Neuronal stem cell (in vitro differentiated cells): ENCODE measurements around the gene SLC15A4.

ENCODE experiments used
- DNase-seq: peaks from one replicate; pipeline ENCODE4 v3.0.0-alpha.2; 2013; ENCODE audit warnings: low spot score
- H2AFZ ChIP-seq: one replicate; pipeline ENCODE4 v1.6.1; 2013; ENCODE audit warnings: mild to moderate bottlenecking, low read length, inconsistent platforms
- H2AK5ac ChIP-seq: 2 replicates; pipeline ENCODE4 v1.6.1; 2013; ENCODE audit warnings: low read depth, mild to moderate bottlenecking, inconsistent platforms, low read length, moderate library complexity, mixed read lengths
- H2BK120ac ChIP-seq: 2 replicates; pipeline ENCODE4 v1.6.1; 2013; ENCODE audit warnings: low read depth, mild to moderate bottlenecking, inconsistent platforms, low read length, moderate library complexity, mixed read lengths
- H2BK12ac ChIP-seq: one replicate; pipeline ENCODE4 v1.6.1; 2013; ENCODE audit warnings: low read length, inconsistent platforms
- H2BK15ac ChIP-seq: 2 replicates; pipeline ENCODE4 v1.6.1; 2013; ENCODE audit warnings: mild to moderate bottlenecking, low read length, inconsistent platforms, mixed read lengths
- H2BK5ac ChIP-seq: one replicate; pipeline ENCODE4 v1.6.1; 2013; ENCODE audit warnings: inconsistent platforms, mild to moderate bottlenecking, low read length, moderate library complexity
- H3K14ac ChIP-seq: one replicate; pipeline ENCODE4 v1.6.1; 2013; ENCODE audit warnings: low read length, inconsistent platforms
- H3K18ac ChIP-seq: 2 replicates; pipeline ENCODE4 v1.6.1; 2013; ENCODE audit warnings: low read length, inconsistent platforms
- H3K23ac ChIP-seq: 2 replicates; pipeline ENCODE4 v1.6.1; 2013; ENCODE audit warnings: low read depth, mild to moderate bottlenecking, mixed read lengths, low read length, inconsistent platforms; ENCODE audit not compliant: poor library complexity
- H3K27ac ChIP-seq: replicated peaks from 3 replicates; pipeline ENCODE4 v1.5.1; 2013; ENCODE audit warnings: low read length, inconsistent platforms
- H3K27me3 ChIP-seq, 3 experiments: 2 replicates each; pipeline ENCODE4 v1.6.1; 2013; ENCODE audit warnings: low read length in 3 of 3, mild to moderate bottlenecking in 2 of 3, inconsistent platforms in 1 of 3, low read depth in 1 of 3, mixed read lengths in 1 of 3, moderate library complexity in 1 of 3; ENCODE audit not compliant: control insufficient read depth in 3 of 3, insufficient read depth in 3 of 3
- H3K36me3 ChIP-seq, 2 donors: replicated peaks in 1 of 2; 2 replicates each; pipeline ENCODE4 v1.6.1; 2013; ENCODE audit warnings: low read length in 2 of 2; ENCODE audit not compliant: control insufficient read depth in 2 of 2, insufficient read depth in 2 of 2
- H3K4ac ChIP-seq: 2 replicates; pipeline ENCODE4 v1.6.1; 2013; ENCODE audit warnings: inconsistent platforms, mild to moderate bottlenecking, low read length, moderate library complexity
- H3K4me1 ChIP-seq, 2 donors: 1 replicate in 1 of 2; 2 replicates in 1 of 2; pipeline ENCODE4 v1.6.1; 2013; ENCODE audit warnings: low read length in 2 of 2, low read depth in 1 of 2; ENCODE audit not compliant: control insufficient read depth in 2 of 2, insufficient read depth in 1 of 2
- H3K4me2 ChIP-seq: one replicate; pipeline ENCODE4 v1.6.1; 2013; ENCODE audit warnings: mild to moderate bottlenecking, low read length, inconsistent platforms; ENCODE audit not compliant: insufficient read depth, poor library complexity, severe bottlenecking
- H3K4me3 ChIP-seq, 2 donors: 2 replicates each; pipeline ENCODE4 v1.5.1; 2013; ENCODE audit warnings: low read length in 2 of 2, mild to moderate bottlenecking in 2 of 2, inconsistent platforms in 1 of 2, moderate library complexity in 1 of 2
- H3K79me1 ChIP-seq: one replicate; pipeline ENCODE4 v1.6.1; 2013; ENCODE audit warnings: low read depth, mild to moderate bottlenecking, inconsistent platforms, low read length, moderate library complexity
- H3K9ac ChIP-seq: one replicate; pipeline ENCODE4 v1.6.1; 2013; ENCODE audit warnings: mild to moderate bottlenecking, low read depth, low read length, inconsistent platforms; ENCODE audit not compliant: poor library complexity
- H3K9me3 ChIP-seq, 2 donors: replicated peaks in 1 of 2; 2 replicates each; pipeline versions ENCODE3 to v1.6.1; 2013; ENCODE audit warnings: low read length in 2 of 2, mild to moderate bottlenecking in 2 of 2, inconsistent platforms in 1 of 2, low read depth in 1 of 2, mixed read lengths in 1 of 2, moderate library complexity in 1 of 2; ENCODE audit not compliant: control insufficient read depth in 2 of 2, insufficient read depth in 1 of 2
- H4K8ac ChIP-seq: one replicate; pipeline ENCODE4 v1.6.1; 2013; ENCODE audit warnings: low read depth, mild to moderate bottlenecking, inconsistent platforms, low read length, moderate library complexity
- H4K91ac ChIP-seq: one replicate; pipeline ENCODE4 v1.6.1; 2013; ENCODE audit warnings: low read length, low read depth, mild to moderate bottlenecking, inconsistent platforms; ENCODE audit not compliant: poor library complexity
- WGBS, 2 donors: extraction: QIAGEN DNeasy Blood & Tissue Kit; methylation state at CpG; one replicate each; pipeline ENCODE4 v1.1.7; 2013; ENCODE audit warnings: missing lambda C conversion rate in 2 of 2, mixed read lengths in 1 of 2; ENCODE audit not compliant: insufficient read length in 2 of 2, insufficient replicate concordance in 1 of 2; ENCODE audit errors: extremely low coverage in 2 of 2; 5-methylcytosine and 5-hydroxymethylcytosine counted together

The SLC15A4 gene

GRCh38 chr12:128825835-128826234 is 2.1 kb upstream of the SLC15A4 start:
- Histone ChIP-seq H3K36me3 (peaks cover 2 to 6% of the 10 kb centered on the region in 2 donors), H4K8ac (no peak overlapping the region), H3K27ac (no peak overlapping the region), H3K18ac (no peak overlapping the region), H2AFZ (no peak overlapping the region), H4K91ac (no peak overlapping the region), H2BK15ac (no peak overlapping the region), H3K79me1 (peaks cover 5% of the 10 kb centered on the region), H2BK12ac (no peak overlapping the region), H3K9me3 (no peaks in the 10 kb centered on the region), H3K4me1 (peaks cover 2 to 10% of the 10 kb centered on the region in 2 donors), H3K23ac (no peak overlapping the region), H3K4me3 (no peak overlapping the region), H3K4ac (no peak overlapping the region), H2BK5ac (no peak overlapping the region), H3K27me3 (no peaks in the 10 kb centered on the region), H3K4me2 (no peak overlapping the region), H3K14ac (no peak overlapping the region), H2BK120ac (no peak overlapping the region), H2AK5ac (no peak overlapping the region), H3K9ac (no peak overlapping the region)
- no CpG with 5 or more reads among the region's 4 CpGs for WGBS, 2 donors
- no peak for DNase-seq

- no peak for DNase-seq
Measured at GRCh38 chr12:128823216-128823915, 392 bp downstream of the SLC15A4 start.

GRCh38 chr12:128820723-128821432 is 2.9 kb downstream of the SLC15A4 start:
- H3K4me3 ChIP-seq, result no peak overlapping the region
- no peak overlapping the region for H2BK15ac ChIP-seq
- H3K79me1 ChIP-seq, result peaks cover 5% of the 10 kb centered on the region
- no peak overlapping the region for H4K8ac ChIP-seq
- no peaks in the 10 kb centered on the region for H3K27me3 ChIP-seq
- H3K9ac ChIP-seq, result no peak overlapping the region
- H2BK12ac ChIP-seq, result no peak overlapping the region
- no peak overlapping the region for H4K91ac ChIP-seq
- no peak for DNase-seq
- no peak overlapping the region for H3K18ac ChIP-seq
- H3K9me3 ChIP-seq, result no peaks in the 10 kb centered on the region
- H3K27ac ChIP-seq, result no peak overlapping the region
- no peak overlapping the region for H3K14ac ChIP-seq
- no peak overlapping the region for H3K23ac ChIP-seq
- H3K4me2 ChIP-seq, result no peak overlapping the region
- H2AFZ ChIP-seq, result no peak overlapping the region
- H3K4me1 ChIP-seq, result peaks cover 5 to 13% of the 10 kb centered on the region in 2 donors
- H2BK120ac ChIP-seq, result no peak overlapping the region
- WGBS, 2 donors, result no CpG with 5 or more reads among the region's 7 CpGs
- no peak overlapping the region for H3K4ac ChIP-seq
- no peak overlapping the region for H2BK5ac ChIP-seq
- H3K36me3 ChIP-seq, result peaks cover 2 to 21% of the 10 kb centered on the region in 2 donors
- no peak overlapping the region for H2AK5ac ChIP-seq

More at GRCh38 chr12:128823216-128823915, 392 bp downstream of the SLC15A4 start:
- H2BK120ac ChIP-seq, result peak overlapping the region; percentile 65
- H2BK15ac ChIP-seq, result peak overlapping the region; percentile 27
- H3K27me3 ChIP-seq, result no peaks in the 10 kb centered on the region
- H3K4me1 ChIP-seq, result peaks cover 2 to 12% of the 10 kb centered on the region in 2 donors
- H3K18ac ChIP-seq, result peak overlapping the region; percentile 98
- peak overlapping the region; percentile 99 for H3K9ac ChIP-seq
- H4K8ac ChIP-seq, result no peak overlapping the region
- peak overlapping the region; percentile 11 for H2BK12ac ChIP-seq
- H3K4ac ChIP-seq, result peak overlapping the region; percentile 68
- peak overlapping the region; percentile 96 for H4K91ac ChIP-seq
- H3K4me3 ChIP-seq, result peak overlapping the region; percentile 63 to 93
- no CpG with 5 or more reads among the region's 88 CpGs for WGBS, 2 donors
- peaks cover 5% of the 10 kb centered on the region for H3K79me1 ChIP-seq
- H3K23ac ChIP-seq, result peak overlapping the region; percentile 98
- H2AFZ ChIP-seq, result peak overlapping the region; percentile 95
- no peaks in the 10 kb centered on the region for H3K9me3 ChIP-seq
- peaks cover 2 to 21% of the 10 kb centered on the region in 2 donors for H3K36me3 ChIP-seq
- H3K4me2 ChIP-seq, result peak overlapping the region; percentile 89
- H2AK5ac ChIP-seq, result peak overlapping the region; percentile 86
- peak overlapping the region; percentile 97 for H3K14ac ChIP-seq
- H2BK5ac ChIP-seq, result peak overlapping the region; percentile 82
- no peak overlapping the region for H3K27ac ChIP-seq

- Histone ChIP-seq H3K36me3 (peaks cover 2 to 26% of the 10 kb centered on the region in 2 donors), H3K9me3 (no peaks in the 10 kb centered on the region), H2BK12ac (no peak overlapping the region), H3K14ac (no peak overlapping the region), H3K4ac (no peak overlapping the region), H3K27me3 (no peaks in the 10 kb centered on the region), H3K4me2 (no peak overlapping the region), H2BK120ac (no peak overlapping the region), H2BK5ac (no peak overlapping the region), H3K27ac (no peak overlapping the region), H3K4me3 (no peak overlapping the region), H2AFZ (no peak overlapping the region), H3K23ac (no peak overlapping the region), H4K91ac (no peak overlapping the region), H3K4me1 (peaks cover 5 to 13% of the 10 kb centered on the region in 2 donors), H4K8ac (no peak overlapping the region), H3K79me1 (peaks cover 5% of the 10 kb centered on the region), H2AK5ac (no peak overlapping the region), H3K9ac (no peak overlapping the region), H3K18ac (no peak overlapping the region), H2BK15ac (no peak overlapping the region)
- WGBS, 2 donors, result no CpG with 5 or more reads among the region's 6 CpGs
- DNase-seq, result no peak
Measured at GRCh38 chr12:128820253-128820652, 3.5 kb downstream of the SLC15A4 start.
